Uterus (tissue), 2 donors: ENCODE results near the gene ACSF3.

Experiments used
- POLR2A ChIP-seq, 2 donors: fragments of 450-650 bp; IDR thresholded peaks; one replicate each; pipeline ENCODE4 v1.6.1; 2016; ENCODE audit warnings: antibody characterized with exemption in 2 of 2, mild to moderate bottlenecking in 1 of 2, moderate library complexity in 1 of 2
- TF ChIP-seq, protein P1 (sequence below), 4 experiments: fragments of 200-600 bp in 2 of 4; fragments of 450-650 bp in 2 of 4; sonication (generic) in 2 of 4; IDR thresholded peaks; one replicate each; pipeline ENCODE4 v1.5.1; 2016 to 2019; ENCODE audit warnings: antibody characterized with exemption in 4 of 4, mild to moderate bottlenecking in 2 of 4, moderate library complexity in 1 of 4

DNA sequence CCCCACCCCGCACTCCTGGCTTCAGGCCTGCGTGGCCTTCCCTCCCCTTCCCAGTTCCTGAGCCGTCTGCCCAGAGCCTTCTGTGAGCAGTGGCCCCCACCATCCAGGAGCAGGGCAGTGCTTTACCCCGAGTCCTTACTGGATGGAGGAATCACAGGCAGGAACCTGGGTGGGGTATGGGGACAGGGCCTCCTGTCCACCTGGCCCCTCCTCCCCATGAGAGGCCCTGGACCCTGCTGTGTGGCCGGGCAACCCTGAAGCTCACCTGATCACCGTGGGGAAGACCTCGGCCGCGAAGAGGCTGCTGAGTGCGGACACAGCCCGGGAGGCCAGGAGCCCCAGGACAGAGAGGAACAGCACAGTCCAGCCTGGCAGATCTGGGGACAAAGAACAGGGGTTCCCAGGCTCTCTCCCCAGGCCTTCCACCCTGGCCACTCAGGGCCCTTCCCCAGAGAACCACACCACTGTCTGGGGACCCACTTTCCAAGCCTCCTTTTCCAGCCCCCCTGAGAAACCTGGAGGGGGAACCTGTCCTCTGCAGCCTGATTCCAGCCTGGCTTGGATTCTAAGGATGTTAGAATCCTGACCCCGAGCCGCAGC is 103.5 kb downstream of the ACSF3 start:
- TF ChIP-seq, protein P1, sequence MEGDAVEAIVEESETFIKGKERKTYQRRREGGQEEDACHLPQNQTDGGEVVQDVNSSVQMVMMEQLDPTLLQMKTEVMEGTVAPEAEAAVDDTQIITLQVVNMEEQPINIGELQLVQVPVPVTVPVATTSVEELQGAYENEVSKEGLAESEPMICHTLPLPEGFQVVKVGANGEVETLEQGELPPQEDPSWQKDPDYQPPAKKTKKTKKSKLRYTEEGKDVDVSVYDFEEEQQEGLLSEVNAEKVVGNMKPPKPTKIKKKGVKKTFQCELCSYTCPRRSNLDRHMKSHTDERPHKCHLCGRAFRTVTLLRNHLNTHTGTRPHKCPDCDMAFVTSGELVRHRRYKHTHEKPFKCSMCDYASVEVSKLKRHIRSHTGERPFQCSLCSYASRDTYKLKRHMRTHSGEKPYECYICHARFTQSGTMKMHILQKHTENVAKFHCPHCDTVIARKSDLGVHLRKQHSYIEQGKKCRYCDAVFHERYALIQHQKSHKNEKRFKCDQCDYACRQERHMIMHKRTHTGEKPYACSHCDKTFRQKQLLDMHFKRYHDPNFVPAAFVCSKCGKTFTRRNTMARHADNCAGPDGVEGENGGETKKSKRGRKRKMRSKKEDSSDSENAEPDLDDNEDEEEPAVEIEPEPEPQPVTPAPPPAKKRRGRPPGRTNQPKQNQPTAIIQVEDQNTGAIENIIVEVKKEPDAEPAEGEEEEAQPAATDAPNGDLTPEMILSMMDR (IDR thresholded peaks at IDR 0.05) = no peak
- TF ChIP-seq POLR2A (IDR thresholded peaks at IDR 0.05) = no peak
